ENCODE measurements around the gene ARHGAP20. TPM values are rescaled to one million over a fixed set of nuclear protein-coding genes. Genes with fewer than 3 reads are reported as not detected.

Gene ARHGAP20
- total RNA-seq, 2 experiments from 2014 or later, result 0.02 to 0.18 TPM

DNA sequence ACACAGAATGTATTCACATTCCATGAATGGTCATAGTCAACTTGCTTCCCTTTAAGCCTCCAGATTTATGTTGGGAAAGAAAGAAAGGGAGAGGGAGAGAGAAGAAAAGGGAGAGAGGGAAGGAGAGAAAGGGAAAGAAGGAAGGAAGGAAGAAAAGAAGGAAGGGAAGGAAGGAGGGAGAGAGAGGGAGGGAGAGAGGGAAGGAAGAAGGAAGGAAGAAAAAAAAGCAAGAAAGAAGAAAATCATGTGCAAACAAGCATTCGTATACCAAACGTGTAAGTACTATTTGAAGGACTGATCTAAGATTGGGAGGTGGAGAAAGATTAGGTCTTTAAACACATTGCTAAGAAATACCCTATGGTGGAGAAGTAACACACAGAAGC lies 23.9 kb upstream of the ARHGAP20 start:
- no peak overlapping the region for H3K27ac Mint-ChIP-seq
- H3K27me3 Mint-ChIP-seq, result peaks cover 18% of the 10 kb centered on the region
- no peak overlapping the region for H3K4me3 Mint-ChIP-seq
- H3K36me3 Mint-ChIP-seq, result no peaks in the 10 kb centered on the region
- ATAC-seq (no peak), DNase-seq (no peak)
- no peaks in the 10 kb centered on the region for H3K9me3 Mint-ChIP-seq (ENCODE audit: low read depth)
- CTCF ChIA-PET, result no interaction called here
- no peaks in the 10 kb centered on the region for H3K4me1 Mint-ChIP-seq

DNA sequence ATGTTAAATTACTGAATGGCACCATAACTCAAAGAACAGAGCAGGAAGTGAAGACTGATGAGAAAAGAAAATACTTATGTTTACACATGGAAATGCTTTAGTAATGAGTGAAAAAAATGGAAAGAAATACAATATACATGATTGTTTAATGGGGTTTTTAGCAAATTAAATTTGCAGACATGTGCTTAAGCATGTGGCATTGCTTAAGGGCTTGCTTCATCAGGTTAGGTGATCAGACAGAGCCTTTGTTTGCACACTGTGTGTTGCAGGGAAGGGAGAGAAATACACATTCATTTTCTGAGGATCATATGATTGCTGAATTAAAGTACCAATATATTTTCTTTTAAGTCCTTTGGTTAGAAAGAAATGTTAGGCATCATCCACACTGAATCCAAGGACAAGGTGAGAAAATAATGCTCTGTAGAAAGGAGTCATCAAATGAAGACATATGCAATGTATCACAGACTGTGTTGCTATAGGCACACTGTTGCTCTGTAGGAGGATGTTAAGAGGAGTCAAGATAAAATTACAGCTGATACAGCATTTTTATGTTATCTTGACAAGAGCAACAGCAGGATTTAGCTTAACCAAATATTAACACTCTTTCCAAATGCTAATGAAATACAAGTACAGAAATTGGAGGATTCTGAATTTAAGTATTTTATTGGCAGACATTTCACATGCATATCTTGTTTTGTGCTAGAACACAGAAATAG lies 23.4 kb upstream of the ARHGAP20 start:
- CTCF ChIA-PET, result no interaction called here
- peaks cover 23% of the 10 kb centered on the region for H3K27me3 Mint-ChIP-seq
- H3K9me3 Mint-ChIP-seq (ENCODE audit: low read depth), result no peaks in the 10 kb centered on the region
- no peaks in the 10 kb centered on the region for H3K36me3 Mint-ChIP-seq
- DNase-seq, result no peak
- no peak for ATAC-seq
- no peaks in the 10 kb centered on the region for H3K4me1 Mint-ChIP-seq
- H3K27ac Mint-ChIP-seq, result no peak overlapping the region
- no peak overlapping the region for H3K4me3 Mint-ChIP-seq

DNA sequence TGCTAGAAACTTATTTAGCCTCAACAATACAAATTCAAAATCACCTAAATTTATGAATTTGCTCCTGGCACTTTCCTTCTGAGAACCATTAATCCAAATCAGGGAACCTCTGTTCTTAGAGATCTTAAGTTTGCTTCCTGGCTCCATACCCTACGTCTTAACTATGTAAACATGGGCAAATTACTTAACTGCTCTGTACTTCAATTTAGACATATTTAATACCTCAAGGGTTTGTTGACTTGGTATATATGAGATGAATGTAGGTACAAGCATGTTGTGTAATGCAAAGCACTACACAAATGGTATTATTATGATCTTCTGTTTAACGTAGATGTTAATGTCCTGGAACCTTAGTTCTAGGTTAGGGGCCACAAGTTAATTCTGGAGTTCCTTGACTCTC lies 22.6 kb upstream of the ARHGAP20 start:
- DNase-seq (no peak), ATAC-seq (no peak)
- Mint-ChIP-seq H3K27me3 (peaks cover 24% of the 10 kb centered on the region), H3K4me1 (no peaks in the 10 kb centered on the region), H3K4me3 (no peak overlapping the region), H3K9me3 (ENCODE audit: low read depth) (no peaks in the 10 kb centered on the region), H3K27ac (no peak overlapping the region), H3K36me3 (no peaks in the 10 kb centered on the region)
- CTCF ChIA-PET, result no interaction called here

- no peak for ATAC-seq
- H3K9me3 Mint-ChIP-seq (ENCODE audit: low read depth), result no peaks in the 10 kb centered on the region
- no peak overlapping the region for H3K27ac Mint-ChIP-seq
- peaks cover 33% of the 10 kb centered on the region for H3K27me3 Mint-ChIP-seq
- H3K36me3 Mint-ChIP-seq, result no peaks in the 10 kb centered on the region
- no peaks in the 10 kb centered on the region for H3K4me1 Mint-ChIP-seq
- CTCF ChIA-PET, result no interaction called here
- DNase-seq, result no peak
- no peak overlapping the region for H3K4me3 Mint-ChIP-seq
These were observed 18.5 kb upstream of the ARHGAP20 start for GRCh38 chr11:110730773-110731172.

DNA sequence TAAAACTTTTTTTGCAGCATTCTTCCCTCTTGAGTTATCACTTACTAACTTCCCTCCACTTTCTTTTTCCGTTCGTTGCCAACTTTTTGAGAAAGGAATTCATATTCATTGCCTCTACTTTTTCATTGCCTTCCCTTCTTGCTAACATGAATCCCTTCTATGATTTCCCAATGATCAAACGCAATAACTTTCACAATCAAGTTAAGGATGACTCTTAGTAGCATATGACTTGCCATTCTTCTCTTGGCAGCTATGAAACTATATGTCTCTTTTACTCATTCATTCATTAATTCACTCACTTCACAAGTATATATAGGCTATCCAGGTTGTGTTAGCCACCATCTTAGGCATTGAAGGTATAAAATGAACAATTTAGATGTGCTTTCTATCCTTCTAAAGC lies 16.6 kb upstream of the ARHGAP20 start:
- H3K27ac Mint-ChIP-seq, result no peak overlapping the region
- no peaks in the 10 kb centered on the region for H3K9me3 Mint-ChIP-seq (ENCODE audit: low read depth)
- H3K27me3 Mint-ChIP-seq, result peaks cover 25% of the 10 kb centered on the region
- CTCF ChIA-PET, result no interaction called here
- no peaks in the 10 kb centered on the region for H3K36me3 Mint-ChIP-seq
- ATAC-seq (no peak), DNase-seq (no peak)
- no peaks in the 10 kb centered on the region for H3K4me1 Mint-ChIP-seq
- no peak overlapping the region for H3K4me3 Mint-ChIP-seq

DNA sequence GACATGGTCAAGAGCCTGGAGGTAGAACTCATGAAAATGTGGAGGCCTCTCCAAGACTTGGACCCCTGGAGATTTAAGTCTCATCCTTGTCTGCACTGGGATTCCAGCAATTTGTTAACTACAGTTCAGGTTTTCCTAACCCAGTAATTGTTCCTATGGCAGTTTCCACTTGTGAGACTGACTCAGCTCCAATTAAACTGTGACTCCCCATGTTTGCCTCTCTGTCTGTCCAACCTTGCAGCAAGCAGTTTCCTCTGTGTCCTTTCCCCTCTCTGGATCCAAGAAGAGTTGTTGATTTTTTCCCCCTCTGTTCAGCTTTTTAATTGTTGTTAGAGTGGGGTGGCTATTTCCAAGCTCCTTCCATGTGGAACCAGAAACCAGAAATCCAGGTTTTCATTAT lies 16.2 kb upstream of the ARHGAP20 start:
- Mint-ChIP-seq H3K27me3 (peaks cover 21% of the 10 kb centered on the region), H3K27ac (no peak overlapping the region), H3K9me3 (ENCODE audit: low read depth) (no peaks in the 10 kb centered on the region), H3K4me1 (no peaks in the 10 kb centered on the region), H3K4me3 (no peak overlapping the region), H3K36me3 (no peaks in the 10 kb centered on the region)
- CTCF ChIA-PET, result no interaction called here
- DNase-seq, result no peak
- no peak for ATAC-seq

- Mint-ChIP-seq H3K27me3 (peaks cover 19% of the 10 kb centered on the region), H3K36me3 (no peaks in the 10 kb centered on the region), H3K4me3 (no peak overlapping the region), H3K27ac (no peak overlapping the region), H3K9me3 (ENCODE audit: low read depth) (no peaks in the 10 kb centered on the region), H3K4me1 (no peaks in the 10 kb centered on the region)
- CTCF ChIA-PET, result no interaction called here
- ATAC-seq (no peak), DNase-seq (no peak)
These were observed 12.1 kb upstream of the ARHGAP20 start for GRCh38 chr11:110724358-110724757.

DNA sequence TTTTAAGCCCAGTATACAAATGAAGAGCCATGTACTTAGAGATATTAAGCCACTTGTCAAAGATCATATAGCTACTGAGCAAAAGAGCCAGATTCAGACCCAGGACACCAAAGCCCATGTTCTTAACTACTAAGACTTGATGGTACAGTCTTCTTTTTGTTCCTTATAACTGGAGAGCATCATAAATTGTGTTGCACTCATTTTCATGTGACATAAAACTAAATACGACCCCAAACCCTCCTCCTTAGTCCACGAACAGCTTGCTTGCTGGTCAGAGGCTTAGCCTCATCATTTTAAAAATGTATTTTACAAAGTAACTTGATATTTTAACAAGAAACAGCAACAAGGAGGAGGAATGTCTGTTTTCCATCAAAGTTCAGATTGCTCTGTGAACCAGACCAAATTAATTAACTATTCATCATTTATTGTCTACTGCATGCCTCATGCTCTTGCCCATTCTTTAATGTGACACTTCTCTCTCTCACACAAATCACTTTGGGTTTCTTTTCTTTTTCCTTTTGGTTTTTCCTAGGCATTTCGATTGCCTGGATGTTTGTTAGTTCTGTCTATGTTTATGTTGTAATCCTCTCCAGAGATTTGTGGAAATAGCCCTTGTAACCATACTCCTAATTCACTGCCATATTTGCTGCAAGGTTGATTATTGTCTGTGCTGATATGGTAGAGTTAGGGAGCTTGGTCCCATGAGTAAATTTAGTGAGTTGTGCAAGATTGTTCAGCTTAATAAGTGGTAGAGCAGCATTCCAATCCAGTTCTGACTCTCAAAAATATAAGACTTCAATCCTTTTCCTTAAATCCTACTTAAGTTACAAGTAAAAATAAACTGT lies 8.4 kb upstream of the ARHGAP20 start:
- no peak for DNase-seq
- H3K9me3 Mint-ChIP-seq (ENCODE audit: low read depth), result no peaks in the 10 kb centered on the region
- H3K4me1 Mint-ChIP-seq, result no peaks in the 10 kb centered on the region
- H3K36me3 Mint-ChIP-seq, result no peaks in the 10 kb centered on the region
- H3K4me3 Mint-ChIP-seq, result no peak overlapping the region
- H3K27ac Mint-ChIP-seq, result no peak overlapping the region
- CTCF ChIA-PET, result interaction anchor here (0.6 kb wide), 1 partner anchor 419 kb away, joined by 3 read pairs; no protein-coding TSS in a partner anchor
- H3K27me3 Mint-ChIP-seq, result peaks cover 11% of the 10 kb centered on the region
- ATAC-seq, result no peak

GRCh38 chr11:110716361-110716760 lies 4.1 kb upstream of the ARHGAP20 start:
- H3K27me3 Mint-ChIP-seq, result peaks cover 28% of the 10 kb centered on the region
- CTCF ChIA-PET, result no interaction called here
- DNase-seq (no peak), ATAC-seq (no peak)
- peaks cover 13% of the 10 kb centered on the region for H3K4me1 Mint-ChIP-seq
- no peak overlapping the region for H3K27ac Mint-ChIP-seq
- H3K36me3 Mint-ChIP-seq, result no peaks in the 10 kb centered on the region
- no peak overlapping the region for H3K4me3 Mint-ChIP-seq
- H3K9me3 Mint-ChIP-seq (ENCODE audit: low read depth), result no peaks in the 10 kb centered on the region

DNA sequence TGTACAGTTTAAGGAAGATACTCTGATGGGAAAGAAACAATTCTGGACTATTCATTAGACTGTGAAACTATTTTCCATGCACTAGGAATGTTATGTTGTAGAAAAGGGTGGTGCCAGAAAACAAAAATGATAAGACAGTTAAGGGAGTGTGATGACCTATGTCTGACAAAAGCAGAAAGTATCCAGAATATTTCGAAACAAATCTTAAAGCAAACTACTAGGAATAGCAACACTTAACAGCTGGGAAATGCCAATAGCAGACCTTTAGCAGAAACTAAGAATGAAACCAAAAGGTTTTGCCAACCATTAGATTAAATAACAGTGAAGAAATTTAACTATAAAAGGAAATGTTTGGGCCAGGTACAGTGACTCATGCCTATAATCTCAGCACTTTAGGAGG lies 3.3 kb upstream of the ARHGAP20 start:
- CTCF ChIA-PET, result no interaction called here
- Mint-ChIP-seq H3K4me3 (no peak overlapping the region), H3K4me1 (peaks cover 18% of the 10 kb centered on the region), H3K27ac (no peak overlapping the region), H3K9me3 (ENCODE audit: low read depth) (no peaks in the 10 kb centered on the region), H3K27me3 (peaks cover 34% of the 10 kb centered on the region), H3K36me3 (no peaks in the 10 kb centered on the region)
- DNase-seq (no peak), ATAC-seq (no peak)

GRCh38 chr11:110713449-110713776 lies 1.2 kb upstream of the ARHGAP20 start:
- ATAC-seq, result no peak
- H3K4me3 Mint-ChIP-seq, result peak overlapping the region; percentile 60
- H3K27me3 Mint-ChIP-seq, result peaks cover 50% of the 10 kb centered on the region
- H3K27ac Mint-ChIP-seq, result no peak overlapping the region
- H3K36me3 Mint-ChIP-seq, result no peaks in the 10 kb centered on the region
- CTCF ChIA-PET, result no interaction called here
- peaks cover 20% of the 10 kb centered on the region for H3K4me1 Mint-ChIP-seq
- no peak for DNase-seq
- H3K9me3 Mint-ChIP-seq (ENCODE audit: low read depth), result no peaks in the 10 kb centered on the region

- no peaks in the 10 kb centered on the region for H3K9me3 Mint-ChIP-seq (ENCODE audit: low read depth)
- peaks cover 56% of the 10 kb centered on the region for H3K27me3 Mint-ChIP-seq
- no peak overlapping the region for H3K27ac Mint-ChIP-seq
- peak overlapping the region; percentile 60 for H3K4me3 Mint-ChIP-seq
- CTCF ChIA-PET, result no interaction called here
- peaks cover 20% of the 10 kb centered on the region for H3K4me1 Mint-ChIP-seq
- ATAC-seq (peak; percentile 22), DNase-seq (no peak)
- no peaks in the 10 kb centered on the region for H3K36me3 Mint-ChIP-seq
These were observed 617 bp upstream of the ARHGAP20 start for GRCh38 chr11:110712659-110713448.

DNA sequence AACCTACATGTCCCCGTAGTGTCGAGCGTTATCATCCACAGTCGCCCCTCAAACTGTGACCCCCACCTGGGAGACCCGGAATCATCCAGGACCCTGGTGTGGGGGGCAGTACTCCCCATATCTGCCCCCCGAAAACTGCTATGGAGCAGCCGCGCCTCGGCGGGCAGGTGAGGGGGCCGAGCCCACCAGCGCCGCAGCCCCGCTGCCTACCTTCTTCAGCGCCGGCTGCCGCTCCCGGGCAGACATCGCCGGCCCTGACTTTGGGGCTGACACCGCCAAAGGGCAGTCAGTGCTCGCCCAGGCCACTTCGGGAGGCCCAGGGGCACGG lies 825 bp downstream of the ARHGAP20 start:
- no peak overlapping the region for H3K27ac Mint-ChIP-seq
- DNase-seq (no peak), ATAC-seq (no peak)
- no peaks in the 10 kb centered on the region for H3K9me3 Mint-ChIP-seq (ENCODE audit: low read depth)
- CTCF ChIA-PET, result no interaction called here
- H3K4me3 Mint-ChIP-seq, result peak overlapping the region; percentile 58
- H3K27me3 Mint-ChIP-seq, result peaks cover 65% of the 10 kb centered on the region
- H3K36me3 Mint-ChIP-seq, result no peaks in the 10 kb centered on the region
- H3K4me1 Mint-ChIP-seq, result peaks cover 20% of the 10 kb centered on the region
